NOMO-1 treated with dmso at 0.1 percent for 144 hours (cell line): Measurements from ENCODE around the gene VPS37C.

Experiments
- DNase-seq: peaks from one replicate; lab custom pipeline; 2025; ENCODE audit not compliant: unreplicated experiment; lab: John Stamatoyannopoulos, UW

The VPS37C gene

DNA sequence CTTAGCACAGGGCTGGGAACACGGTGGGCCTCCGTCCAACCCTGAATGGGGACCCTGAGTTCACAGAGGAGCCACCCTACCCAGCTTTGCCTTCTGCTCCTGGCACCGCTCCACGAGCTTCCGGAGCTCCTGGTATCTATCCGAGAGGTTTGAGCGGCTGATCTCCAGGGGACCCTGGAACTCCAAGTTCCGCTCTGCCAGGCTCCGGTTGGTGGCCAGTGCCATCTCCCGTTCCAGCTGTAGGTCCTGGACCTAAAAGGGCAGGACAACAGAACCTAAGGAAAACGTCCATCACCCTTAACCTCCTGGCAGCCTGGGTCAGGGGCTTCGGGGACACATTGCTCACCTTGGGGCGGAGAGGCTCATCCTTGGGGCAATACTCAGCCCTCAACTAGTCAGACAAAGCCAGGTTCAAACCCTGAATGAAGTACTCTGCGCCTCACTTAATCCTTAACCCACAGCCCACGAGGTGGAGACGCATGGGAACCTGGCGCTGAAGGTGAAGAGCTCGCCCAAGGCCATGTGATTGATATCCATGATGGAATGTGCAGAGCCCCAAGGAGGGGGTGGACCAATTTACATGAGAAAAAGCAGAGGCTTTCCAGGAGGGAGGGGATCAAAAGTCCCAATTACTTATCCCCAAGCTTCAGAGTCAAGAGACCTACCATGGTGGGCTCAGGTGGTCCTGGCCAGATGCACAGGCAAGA, 27.1 kb downstream of the VPS37C start:
- no peak for DNase-seq

DNA sequence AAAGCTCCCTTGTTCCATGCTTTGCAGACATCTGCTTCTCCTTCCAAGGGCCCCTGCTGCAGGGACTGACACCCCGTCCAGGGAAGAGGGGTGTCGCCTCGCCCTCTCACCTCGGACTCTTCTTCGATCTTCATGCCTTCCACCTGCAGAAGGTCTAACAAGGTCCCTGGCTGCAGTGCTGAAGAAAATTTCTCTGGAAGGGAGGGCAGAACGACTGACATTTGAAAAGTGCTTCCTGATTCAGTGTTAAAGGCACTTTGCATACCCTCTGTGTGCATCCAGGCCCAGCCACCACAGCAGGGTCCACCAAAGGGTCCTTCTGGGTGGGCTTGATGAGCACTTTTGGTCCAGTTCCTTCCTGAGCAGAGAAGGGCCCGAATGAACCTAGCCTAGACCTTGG, 28.1 kb downstream of the VPS37C start:
- no peak for DNase-seq

DNA sequence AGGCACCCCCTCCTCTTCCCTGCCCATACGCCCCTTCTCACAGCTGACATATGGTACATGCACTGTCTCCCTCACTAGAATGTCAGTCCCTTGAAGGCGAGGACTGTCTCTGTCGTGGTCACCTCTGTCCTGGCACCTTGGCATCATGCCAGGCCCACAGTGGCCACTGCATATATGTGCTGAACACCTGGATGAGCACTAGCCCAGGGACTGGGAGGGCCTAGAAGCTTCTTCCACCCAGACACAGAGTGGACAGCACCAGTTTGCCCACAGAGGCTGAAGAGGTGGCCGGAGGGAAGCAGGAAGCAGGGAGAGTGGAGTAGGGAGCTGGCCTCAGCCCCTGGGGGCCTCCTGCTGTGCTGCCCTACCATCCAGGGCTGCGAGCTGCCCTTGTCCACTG, 28.6 kb downstream of the VPS37C start:
- no peak for DNase-seq

DNA sequence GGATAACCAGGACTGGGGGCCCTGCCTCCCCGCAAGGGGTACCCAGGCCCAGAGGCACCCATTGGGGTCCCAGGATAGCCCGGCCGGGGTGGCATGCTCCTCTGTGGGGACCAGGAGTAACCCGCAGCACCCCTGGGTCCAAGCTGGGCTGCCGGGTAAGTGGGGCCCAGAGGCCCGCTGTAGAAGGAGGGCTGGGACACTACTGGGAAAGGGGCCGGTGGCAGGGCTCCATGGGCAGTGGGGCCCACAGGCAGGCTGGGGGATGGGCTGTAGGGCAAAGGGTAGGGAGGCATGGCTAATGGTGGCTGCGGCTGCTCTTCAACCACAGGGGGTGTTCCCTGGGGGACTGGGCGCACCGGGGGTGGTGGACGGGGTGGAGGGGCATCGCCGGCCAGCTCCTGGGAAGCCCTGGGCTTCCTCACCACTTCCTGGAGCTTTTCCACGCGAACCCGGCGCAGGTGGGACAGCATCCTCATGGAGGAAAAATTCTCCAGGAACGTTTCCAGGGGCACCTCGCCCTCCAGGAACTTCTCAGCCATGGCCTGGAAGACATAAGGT, 29.1 kb downstream of the VPS37C start:
- DNase-seq: no peak

DNA sequence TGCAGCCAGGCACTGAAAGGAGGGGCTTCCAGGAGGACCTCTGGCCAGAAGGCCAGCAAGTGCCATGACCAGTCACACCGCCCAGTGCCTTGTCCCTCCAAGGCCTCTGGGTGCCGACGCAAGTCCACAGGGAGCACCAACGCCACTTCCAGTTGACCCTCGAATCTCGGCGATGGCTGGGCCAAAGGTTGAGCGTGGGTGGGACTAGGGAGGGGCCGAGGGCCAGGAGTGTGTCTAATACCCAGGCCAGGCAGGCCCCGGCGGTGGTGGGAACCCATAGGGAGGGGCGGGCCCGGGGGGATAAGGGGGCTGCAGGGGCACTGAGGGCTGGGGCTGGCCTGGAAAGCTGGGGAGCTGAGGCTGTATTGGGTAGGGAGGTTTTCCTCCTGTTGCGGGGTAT, 29.6 kb downstream of the VPS37C start:
- no peak for DNase-seq

DNA sequence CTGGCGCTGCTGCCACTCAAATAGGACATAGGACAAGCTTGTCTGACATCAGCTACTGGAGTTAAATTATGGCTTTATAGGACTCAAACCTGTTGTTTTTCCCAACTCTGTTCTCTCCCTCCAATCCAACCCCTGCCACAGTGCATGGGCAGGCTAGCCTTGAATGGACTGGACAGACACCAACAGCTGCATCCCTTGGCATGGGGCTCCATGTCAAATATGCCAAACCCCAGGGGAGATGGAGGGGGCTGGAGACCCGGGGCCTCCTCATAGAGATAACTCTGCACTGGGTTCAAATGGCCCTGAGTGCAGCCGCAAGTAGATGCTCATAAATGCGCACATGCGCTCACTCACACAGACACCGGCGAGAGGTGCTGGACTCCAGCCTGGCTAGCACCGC, 30.0 kb downstream of the VPS37C start:
- DNase-seq: no peak

DNA sequence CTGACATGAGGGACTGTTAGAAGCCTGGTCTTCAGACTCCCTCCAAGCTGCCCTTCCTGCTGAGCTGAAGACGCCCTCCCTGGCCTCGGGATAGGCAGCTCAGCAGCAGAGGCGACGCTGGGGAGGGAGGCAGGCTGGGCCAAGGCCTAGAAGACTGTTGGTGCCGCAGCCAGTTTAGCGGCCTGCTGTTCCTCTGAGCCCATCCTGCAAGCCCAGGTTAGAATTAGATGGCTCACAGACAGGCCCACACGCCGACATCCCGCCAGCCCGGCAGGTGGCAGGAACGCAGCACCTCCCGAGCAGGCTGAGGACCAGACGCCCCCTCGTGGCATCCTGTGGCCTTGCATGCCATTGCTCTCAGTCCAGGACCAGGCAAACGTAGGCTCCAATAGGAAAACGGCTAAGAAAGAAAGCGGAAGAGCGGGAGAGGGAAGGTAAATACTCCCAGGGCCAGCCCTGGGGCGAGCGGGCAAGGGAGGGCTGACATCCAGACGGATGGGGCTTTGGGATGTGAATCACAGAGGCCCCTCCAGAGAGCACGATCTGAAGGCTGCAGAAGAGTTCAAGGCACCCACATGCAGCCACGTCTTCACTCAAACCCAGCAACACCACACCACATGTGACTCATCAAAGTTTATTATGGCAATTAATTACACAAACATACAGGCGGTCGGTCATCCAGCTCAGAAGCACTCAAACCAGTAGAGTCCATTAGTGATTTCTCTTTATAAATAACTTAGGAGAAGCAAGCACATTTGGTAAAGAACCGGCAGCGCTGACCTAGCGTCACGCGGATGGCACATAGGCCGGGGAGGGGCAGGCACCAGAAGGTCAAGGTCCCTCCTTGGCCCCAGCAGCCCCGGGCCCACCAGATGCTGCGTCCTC, 31.3 kb downstream of the VPS37C start:
- DNase-seq: no peak

DNA sequence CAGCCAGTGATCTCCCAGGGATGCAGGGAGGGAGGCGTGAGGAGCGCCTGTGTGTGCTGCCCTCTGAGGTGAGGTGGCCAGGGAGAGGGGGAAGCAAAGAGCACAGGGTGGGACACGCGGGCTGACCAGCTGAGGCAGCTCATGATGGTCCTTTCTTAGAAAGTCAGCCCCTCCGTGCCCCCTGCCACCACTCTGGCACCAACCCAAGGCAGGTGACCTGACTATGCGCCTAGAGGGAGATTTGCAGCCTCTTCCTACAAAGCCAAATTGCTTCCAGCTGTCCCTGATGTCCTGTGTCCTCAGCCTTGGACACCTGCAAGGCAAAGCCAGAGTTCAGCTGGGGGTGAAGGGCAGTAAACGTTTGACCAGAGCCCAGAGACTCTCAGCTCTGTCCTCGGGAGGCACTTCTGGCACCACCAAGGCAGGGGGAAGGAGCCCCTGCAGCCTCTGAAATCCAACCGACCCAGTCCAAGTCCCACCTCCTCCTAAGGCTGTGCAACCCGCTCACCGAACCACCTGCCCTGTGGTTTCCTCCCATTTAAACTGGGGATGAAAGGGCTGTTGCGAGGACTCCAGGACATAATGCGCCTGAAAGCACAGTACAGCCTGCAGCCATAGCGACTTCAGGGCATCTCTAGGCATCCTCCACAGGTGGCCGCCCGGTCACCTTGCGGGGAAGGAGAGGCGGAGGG, 32.1 kb downstream of the VPS37C start:
- no peak for DNase-seq

DNA sequence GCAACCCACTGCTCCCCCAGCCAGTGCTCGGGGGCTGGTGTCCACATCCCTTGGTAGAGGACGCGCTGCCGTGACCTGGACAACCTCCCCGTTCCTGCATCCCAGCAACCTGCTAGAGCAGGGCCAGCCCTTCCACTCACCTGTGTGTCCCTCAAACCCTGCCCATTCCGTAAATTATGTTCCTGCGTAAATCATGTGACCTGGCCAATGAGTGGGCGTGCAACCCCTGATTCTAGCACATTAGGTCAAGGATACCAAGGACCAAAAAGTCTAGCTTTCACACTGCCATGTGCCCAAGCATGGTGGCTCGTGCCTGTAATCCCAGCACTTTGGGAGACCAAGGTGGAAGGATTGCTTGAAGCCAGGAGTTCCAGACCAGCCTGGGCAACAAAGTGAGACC, 33.2 kb downstream of the VPS37C start:
- DNase-seq: no peak

DNA sequence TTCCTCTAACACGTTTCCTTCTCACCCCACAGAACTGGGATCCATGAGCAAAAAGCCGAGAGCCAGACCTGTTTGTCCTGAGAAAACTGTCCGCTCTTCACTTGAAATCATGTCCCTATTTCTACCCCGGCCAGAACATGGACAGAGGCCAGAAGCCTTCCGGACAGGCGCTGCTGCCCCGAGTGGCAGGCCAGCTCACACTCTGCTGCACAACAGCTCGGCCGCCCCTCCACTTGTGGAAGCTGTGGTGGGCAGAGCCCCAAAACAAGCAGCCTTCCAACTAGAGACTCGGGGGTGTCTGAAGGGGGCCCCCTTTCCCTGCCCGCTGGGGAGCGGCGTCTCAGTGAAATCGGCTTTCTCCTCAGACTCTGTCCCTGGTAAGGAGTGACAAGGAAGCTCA, 35.0 kb downstream of the VPS37C start:
- DNase-seq: no peak

DNA sequence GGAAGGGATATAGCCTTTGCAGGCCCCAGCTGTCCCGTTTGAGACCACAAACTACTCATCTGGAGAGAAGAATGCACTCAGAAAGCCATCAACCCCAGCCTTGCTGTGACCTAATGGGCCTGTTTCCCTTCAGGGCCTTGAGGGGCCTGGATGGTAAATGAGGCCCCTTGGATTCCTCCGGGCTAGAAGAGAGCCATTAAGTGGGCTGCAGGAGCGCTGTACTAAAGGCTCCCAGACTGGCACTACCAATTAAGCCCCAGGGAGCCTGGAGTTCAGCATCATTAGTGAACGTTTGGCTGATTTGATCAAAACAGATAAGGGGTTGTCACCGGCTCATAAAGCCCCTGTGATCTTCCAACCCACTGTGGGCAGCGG, 35.9 kb downstream of the VPS37C start:
- DNase-seq: no peak

DNA sequence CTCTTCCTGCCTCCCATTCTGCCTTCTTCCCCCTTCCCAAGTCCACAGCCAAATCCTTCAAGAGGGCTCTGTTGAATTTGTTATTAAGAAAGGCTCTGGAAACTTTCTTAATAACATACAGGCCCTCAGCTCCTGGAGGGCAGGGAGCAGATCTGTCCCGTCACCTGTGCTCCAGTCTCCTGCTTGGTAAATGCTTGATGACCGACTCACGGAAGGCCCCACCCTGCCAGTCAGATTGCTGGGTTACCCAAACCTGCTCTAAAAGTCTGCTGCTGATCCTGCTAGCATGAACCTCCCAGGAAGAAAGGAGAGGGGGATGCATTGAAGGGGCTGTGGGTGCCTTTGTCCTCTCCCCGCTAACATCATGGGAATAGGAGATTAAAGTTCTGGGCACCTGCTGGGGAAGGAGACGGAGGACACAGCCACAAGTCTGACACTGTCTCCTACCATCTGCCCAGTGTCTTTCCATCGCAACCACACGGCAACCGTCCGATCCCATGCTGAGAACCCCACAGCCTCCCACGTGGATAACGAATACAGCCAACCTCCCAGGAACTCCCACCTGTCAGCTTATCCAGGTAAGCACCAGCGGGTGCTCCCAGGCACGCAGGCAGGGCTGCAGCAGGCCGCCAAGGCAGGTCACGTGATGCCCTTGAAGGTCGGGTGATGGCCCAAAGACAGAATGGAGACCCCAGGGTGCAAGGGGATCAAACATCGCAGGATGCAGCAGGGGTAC, 36.5 kb downstream of the VPS37C start:
- no peak for DNase-seq

DNA sequence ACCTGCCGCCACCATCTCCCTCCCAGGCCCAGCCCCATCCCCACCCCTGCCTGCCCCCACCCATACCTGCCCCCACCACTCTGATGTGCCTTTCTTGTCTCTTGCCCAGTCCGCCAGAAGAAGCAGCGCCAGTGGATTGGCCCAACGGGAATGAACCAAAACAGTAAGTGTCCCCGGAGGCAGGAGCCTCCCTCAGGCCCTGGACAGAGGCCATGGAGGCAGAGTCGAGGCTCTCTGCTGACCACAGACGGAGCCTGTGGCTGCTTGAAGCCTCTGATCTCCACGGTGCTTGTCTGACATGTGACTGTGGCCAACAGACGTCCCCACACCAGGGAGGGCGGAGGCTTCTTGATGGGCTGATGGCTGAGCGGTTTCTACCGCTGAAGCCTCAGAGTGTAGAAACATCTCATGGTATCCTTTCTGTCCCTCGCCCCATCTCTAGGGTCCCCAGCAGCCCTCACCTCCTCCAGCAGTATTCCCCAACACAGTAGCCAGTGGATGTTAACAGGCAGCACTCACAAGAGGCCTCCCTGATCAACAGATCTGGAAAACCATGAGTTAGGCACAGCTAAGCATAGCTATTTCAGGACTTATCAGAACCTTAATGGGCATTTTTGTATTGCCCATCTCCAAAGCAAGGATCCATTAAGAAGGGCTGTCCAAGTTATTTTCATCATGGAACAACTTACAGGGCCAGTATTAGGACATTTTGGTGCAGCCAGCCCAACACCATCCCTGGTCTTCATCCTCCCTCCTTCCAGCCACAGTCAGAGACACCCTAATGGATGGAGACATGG, 37.3 kb downstream of the VPS37C start:
- no peak for DNase-seq

DNA sequence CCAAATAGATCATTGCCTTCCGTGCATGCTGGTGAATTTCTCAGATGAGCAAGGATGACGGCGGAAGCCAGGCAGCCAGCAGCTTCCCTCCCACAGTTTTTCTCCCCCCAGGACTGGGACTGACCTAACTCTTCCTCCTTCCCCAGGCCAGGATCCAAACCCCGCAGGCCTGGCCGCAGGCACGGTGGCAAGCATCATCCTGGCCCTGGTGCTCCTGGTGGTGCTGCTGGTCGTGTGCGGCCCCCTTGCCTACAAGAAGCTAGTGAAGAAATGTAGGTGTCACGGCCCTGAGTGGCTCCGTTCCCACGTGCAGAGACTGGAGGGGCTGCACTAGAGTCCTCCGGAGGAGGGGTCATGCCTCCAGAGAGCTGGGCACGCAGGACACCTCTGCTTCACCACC, 38.5 kb downstream of the VPS37C start:
- DNase-seq: no peak

DNA sequence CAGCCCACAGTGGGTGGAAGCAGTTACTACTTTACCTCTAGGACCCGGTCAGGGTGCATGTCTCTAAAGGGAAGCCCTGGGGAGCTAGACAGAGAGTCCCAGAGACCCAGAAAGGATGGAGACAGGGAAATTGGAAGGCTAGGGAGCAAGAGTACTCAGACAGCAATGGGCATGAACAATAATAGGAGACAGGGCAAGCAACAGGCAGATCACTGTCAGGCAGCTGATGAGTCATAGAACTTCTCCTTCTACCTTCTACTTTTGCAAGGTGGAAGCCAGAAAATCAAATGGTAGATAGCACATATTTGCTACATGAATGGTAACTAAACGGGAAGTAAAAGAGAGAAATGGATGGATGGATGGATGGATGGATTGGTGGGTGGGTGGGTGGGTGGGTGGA, 39.3 kb downstream of the VPS37C start:
- no peak for DNase-seq

DNA sequence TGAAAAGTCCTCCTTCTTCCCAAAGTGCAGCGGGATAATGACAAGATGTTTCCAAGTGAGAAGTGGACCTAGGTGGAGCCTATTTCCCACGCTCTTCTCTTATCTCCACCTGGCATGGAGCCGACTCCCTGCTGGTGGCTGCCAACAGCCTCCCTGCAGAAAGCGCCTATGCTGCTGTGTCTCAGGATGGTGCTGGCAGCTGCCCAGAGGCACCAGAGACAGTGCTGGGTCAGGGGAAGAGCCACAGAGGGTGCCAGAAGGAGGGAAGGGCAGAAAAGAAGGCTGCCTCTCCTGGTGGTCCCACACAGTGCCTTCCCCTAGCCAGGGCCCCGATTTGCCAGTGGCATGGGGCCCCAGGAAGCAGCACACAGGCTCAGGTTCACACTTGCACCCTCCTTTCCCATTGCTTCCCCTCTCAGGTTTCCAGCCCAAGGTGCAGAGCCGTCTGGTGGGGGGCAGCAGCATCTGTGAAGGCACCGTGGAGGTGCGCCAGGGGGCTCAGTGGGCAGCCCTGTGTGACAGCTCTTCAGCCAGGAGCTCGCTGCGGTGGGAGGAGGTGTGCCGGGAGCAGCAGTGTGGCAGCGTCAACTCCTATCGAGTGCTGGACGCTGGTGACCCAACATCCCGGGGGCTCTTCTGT, 39.9 kb downstream of the VPS37C start:
- DNase-seq: no peak

DNA sequence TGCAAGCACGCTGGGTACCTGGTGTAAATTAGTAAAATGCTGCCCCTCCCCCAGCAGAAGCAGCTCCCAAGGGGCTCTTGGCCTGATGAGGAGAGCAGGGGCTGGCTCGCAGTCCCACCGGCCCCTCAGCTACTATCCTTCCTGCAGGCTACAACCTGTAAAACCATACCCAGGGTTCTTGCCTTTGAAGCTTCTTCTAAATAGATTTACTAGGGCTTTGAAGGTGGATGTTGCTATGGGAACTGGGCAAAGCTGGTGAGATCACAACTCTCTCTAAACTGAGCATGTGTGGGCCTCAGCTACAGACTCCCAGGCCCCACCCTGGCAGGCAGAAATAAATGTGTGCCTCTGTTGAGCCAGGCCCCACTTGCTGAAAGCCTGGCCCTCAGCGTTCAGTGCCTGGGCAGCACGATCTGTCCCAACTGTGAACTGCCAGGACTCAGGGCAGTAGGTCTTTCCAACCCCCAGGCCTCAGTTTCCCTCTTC, 40.5 kb downstream of the VPS37C start:
- no peak for DNase-seq

DNA sequence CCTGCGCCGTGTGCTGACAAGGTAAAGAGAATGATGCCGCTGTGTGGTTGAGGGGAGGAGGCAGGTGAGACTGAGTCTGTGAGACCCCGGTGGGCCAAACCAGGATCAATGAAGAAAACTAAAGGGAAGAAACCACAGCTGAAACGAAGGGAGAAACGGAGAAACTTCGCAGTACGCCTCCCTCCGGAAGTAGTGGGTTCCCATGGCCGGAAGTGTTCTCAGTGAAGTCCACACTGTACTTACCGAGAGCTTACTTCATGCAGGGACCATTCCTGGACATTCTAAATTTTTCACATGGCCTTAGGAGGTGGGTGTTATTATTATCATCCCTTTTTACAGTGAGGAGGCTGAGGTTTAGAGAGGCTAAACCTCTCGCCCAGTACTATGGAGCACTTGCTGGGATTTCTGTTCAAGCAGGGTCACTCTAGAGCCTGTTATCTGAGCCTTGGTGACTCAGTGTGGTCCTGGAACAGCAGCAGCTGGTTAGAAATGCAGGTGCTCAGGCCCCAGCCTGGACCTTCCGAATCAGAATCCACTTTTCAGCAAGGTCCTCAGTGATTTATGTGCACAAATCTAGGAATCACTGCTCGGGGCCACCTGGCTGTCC, 41.0 kb downstream of the VPS37C start:
- DNase-seq: no peak

DNA sequence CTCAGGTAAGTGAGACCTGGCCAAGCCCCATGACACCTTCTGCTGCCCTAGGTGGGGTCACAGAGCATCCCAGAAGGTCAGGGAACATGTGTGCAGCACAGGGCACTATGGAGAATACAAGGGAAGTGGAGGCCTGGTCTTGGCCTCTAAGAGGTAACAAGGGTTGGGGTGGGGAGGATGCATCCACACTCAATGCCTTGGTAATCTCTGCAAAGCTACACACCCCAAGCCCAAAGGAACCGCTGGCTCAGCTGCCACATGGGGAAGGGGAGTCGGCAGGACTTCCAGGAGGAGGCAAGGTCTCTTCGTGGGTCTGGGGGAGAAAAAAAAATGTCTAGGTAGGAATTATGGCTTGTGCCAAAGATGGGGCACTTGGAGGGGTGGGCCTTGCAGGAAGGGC, 41.7 kb downstream of the VPS37C start:
- DNase-seq: no peak
